DMS 273 (cell line): ENCODE data around the gene AK9.
"Not testable (repeated sequence)": the region's sequence is repeated elsewhere in the genome, so short reads cannot be mapped to it uniquely, and the experiment has no call there.

Experiments
- DNase-seq: peaks from one replicate; lab custom pipeline; 2025; ENCODE audit not compliant: unreplicated experiment; lab: John Stamatoyannopoulos, UW

AK9 gene

DNA sequence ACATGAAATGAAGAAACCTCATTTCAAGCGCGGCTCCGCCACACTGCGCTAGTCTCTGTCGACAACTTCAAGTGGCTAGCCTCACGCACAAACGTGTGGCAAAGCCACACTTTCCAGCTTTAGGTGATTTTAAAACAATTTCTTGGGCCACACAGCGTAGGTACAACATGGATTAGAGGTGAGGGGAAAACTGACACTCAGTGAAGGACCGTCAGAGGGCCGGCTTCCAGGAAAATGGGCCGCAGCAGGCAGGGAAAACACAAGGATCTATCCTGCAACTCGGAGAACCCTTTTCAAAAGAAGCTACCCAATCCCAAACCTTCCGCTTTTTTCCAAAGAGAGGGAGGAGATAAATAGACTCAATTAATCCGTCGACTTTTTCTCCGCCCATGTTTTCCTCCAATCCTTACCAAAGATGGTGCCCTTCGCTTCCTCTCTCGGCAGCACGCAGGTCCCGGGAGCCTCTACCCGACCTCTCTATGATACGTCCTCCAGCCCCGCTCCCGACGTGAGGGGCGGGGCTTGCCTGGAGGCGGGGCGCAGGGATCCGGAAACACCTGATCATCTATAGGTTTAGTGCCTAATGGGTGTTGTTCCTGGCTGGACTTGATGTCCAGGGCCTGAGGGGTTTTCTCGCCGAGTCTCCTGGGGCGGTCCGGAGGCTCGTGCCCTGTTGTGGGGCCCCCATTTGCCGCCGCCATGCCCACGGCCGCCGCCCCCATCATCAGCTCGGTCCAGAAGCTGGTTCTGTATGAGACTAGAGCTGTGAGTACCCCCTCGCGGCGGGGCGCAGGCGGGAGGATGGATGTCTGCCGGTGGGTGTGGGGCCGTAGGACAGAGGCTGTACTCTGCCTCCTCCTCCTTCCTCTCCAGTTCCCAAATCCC, at the start of gene AK9, which contains the start of gene FIG4:
AK9 (minus strand) TSS at position 466 of the 885 bp plus-strand sequence. CDS start 15,457 bp downstream, outside the sequence.
FIG4 (plus strand) TSS at position 560 of the 885 bp plus-strand sequence; CDS start at position 700, 140 bp downstream.
- DNase-seq: peak; percentile 98

DNA sequence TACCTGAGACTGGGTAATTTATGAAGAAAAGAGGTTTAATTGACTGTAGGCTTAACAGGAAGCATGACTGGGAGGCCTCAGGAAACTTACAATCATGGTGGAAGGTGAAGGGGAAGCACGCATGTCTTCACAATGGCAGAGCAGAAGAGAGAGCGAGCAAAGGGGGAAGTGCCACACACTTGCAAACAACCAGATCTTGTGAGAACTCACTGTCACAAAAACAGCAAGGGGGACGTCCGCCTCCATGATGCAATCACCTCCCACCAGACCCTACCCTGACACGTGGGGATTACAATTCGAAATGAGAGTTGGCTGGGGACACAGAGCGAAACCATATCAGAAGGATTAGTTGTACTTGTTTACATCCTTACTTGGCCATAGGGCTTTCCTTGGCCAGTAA, 49.8 kb upstream of the AK9 start:
- no peak for DNase-seq

DNA sequence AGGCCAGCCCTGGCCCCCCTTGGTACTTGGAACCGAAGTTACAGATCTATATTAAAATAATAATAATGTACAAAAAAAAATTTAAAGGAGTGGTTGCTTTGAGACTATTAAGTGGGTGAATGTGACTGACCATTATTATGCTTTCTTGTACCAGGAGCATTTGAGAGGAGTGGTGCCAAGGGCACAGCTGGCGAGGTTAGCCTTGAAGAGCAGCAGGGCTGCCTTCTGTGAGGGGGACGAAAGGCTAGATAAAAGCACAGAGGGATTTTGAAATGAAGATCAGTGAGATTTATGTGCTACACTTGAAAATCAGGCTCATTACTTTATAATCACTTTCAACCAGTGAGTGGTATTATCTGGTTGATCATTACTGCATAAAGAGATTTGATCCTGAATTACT, 48.7 kb upstream of the AK9 start:
- peak; percentile 47 for DNase-seq

- DNase-seq: no peak
Observed at GRCh38 chr6:109738667-109739066, 47.7 kb upstream of the AK9 start.

DNA sequence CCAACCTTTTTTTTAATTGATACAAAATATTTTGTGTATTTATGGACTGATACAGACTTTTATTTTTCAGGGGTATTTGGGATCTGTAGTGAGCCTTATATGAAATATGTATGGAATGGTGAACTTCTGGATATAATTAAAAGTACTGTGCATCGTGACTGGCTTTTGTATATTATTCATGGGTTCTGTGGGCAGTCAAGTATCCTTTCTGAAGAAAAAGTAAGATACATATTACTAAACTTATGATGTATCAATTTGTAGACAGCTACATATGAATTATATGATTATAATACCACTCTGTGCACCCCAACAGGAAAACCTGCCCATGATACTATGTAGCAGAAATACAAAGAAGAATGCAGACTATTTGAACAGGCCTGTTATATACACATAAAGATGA, 47.3 kb upstream of the AK9 start:
- DNase-seq: no peak

- no peak for DNase-seq
Observed at GRCh38 chr6:109736273-109737025, 45.4 kb upstream of the AK9 start.

GRCh38 chr6:109725250-109725649, 34.2 kb upstream of the AK9 start:
- not testable (repeated sequence) for DNase-seq

GRCh38 chr6:109722564-109723254, 31.7 kb upstream of the AK9 start:
- DNase-seq: no peak

GRCh38 chr6:109722011-109722410, 31.0 kb upstream of the AK9 start:
- DNase-seq: no peak

DNA sequence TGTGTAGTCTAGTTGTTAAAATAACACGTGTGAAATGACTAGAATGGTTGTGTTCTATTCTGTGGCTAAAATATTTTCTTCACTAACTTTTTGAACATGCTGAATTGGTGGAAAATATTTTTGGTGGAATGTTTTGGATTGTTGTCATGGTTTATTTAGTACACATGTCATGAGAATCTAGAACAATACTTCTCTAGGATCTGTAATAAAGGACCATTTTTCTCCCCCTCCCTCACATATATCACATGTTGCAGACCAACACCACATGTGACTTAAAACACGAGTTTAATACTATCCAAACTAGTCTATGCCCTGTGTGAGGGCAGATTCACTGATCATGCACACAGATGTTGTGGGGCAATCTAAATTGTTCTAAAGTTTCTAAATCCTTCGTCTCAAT, 29.3 kb upstream of the AK9 start:
- no peak for DNase-seq

DNA sequence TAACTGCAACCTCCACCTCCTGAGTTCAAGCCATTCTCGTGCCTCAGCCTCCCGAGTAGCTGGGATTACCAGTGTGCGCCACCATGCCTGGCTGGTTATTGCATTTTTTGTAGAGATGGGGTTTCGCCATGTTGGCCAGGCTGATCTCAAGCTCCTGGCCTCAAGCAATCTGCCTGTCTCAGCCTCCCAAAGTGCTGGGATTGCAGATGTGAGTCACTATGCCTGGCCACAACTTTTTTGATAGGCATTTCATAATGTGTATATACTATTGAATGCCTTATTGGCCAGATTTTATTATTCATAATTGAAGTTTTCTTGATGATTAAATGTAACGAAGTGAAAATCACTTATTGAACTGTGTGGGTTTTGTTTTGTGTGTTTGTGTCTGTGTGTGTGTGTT, 28.0 kb upstream of the AK9 start:
- DNase-seq: no peak

DNA sequence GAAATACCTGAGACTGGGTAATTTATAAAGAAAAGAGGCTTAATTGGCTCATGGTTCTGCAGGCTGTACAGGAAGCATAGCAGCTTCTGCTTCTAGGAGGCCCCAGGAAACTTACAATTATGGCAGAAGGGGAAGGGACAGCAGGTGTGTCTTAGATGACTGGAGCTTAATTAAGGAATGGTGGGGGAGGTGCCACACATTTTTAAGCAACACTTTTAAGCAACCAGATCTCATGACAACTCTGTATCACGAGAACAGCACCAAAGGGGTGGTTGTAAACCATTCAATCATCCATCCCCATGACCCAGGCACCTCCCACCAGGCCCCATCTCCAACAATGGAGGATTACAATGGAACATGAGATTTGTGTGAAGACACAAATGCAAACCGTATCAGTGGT, 27.0 kb upstream of the AK9 start:
- no peak for DNase-seq

DNA sequence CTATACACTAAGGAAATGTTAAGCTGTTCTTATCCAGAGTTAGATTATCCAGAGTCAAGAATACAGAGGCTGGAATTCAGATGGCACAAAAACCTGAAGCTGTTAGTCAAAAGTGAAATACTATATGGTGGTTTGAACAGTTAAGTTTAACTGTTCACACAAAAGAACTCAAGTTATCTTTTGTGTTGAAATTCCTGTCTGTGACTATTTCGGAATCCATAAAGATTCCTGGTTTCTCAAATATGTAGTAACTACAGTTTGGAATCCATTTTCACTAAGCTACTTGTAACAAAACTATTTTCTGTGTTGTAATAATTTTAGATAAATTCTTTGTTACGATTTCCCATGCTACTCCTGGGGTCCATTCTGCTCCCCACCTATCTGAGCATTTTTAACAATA, 24.6 kb upstream of the AK9 start:
- DNase-seq: no peak

DNA sequence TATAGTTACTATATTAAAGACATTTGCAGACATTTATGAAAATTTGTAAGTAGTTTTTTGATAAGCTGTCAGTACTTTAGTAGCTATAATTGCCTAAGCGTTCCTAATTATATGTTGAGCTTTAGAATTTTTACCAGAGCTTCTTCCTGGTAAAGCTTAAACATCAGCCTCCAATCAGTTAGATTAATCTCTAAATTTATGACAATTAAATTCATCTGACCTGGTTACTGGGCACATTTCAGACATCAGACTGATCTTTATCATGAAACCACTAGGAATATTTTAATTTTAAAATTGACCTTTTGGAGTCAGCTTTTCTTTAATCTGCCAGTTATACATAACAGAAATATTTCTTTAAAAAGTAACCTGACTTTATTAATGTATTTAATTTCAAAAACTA, 23.6 kb upstream of the AK9 start:
- DNase-seq: no peak

GRCh38 chr6:109714166-109714565, 23.2 kb upstream of the AK9 start:
- no peak for DNase-seq

GRCh38 chr6:109713097-109713496, 22.1 kb upstream of the AK9 start:
- no peak for DNase-seq

- DNase-seq: not testable (repeated sequence)
Observed at GRCh38 chr6:109708099-109708498, 17.1 kb upstream of the AK9 start.

DNA sequence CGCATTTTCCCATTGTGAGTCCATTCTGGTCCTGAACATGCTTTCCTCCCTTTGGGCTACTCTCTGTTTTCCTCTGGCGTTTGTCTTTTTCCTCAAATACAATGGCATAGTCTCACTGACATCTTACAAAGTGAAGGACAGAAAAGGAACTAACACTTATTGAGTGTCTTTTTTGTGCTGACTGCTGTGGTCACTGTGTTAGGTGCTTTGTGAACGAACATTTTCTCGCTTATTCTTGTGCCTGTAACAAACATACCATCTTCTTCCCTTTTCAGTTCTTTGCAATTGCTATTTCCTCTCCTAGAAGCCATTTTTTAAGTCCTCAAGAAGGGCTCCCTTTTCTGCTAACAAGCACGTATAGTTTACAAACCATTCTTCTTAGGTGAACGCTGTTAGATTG, 15.5 kb upstream of the AK9 start:
- DNase-seq: no peak

- peak; percentile 93 for DNase-seq
Observed at GRCh38 chr6:109705258-109705657, 14.3 kb upstream of the AK9 start.

DNA sequence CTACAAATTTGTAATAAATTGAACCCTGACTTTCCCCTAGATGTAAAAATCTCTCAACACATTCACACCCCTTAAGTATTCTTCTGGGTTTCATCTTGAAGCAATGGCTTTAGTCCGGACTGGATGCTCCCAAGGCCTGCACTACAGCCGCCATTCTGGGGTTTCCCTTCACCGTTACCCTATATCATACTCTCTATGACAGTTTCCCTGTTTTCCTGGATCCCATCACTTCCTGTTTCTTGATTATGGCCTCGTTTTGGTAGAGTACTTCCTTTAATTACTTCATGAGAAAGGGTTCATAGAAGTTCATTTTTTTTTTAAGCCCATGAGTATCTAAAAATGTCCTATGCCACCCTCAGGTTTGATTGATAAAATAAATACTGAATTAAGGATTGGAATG, 11.8 kb upstream of the AK9 start:
- no peak for DNase-seq

GRCh38 chr6:109701774-109702173, 10.8 kb upstream of the AK9 start:
- DNase-seq: no peak

DNA sequence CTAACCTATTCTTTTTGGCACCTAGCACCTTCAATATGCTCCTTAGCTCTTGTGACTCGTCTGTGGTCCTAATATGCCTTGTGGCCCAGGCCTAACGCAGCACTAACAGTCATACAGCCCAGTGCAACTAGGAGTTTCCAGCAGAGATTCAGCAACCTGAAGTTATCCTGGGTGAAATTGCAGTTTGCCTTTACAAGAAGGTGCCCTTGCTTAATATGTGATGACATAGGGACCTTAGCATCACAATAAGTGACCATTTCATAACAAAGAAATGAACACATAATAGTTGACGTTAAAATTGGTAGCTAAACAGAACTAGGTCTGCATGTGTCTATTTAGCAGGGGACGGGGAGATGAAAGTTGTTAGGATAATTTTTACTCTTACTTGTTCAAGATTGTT, 10.2 kb upstream of the AK9 start:
- DNase-seq: no peak
